B cell (primary cell): ENCODE results near the gene ABTB2.

Experiments used
- EZH2 ChIP-seq: IDR thresholded peaks from 2 replicates; pipeline ENCODE4 v1.6.1; 2012; ENCODE audit warnings: borderline replicate concordance, low read depth, mild to moderate bottlenecking, moderate library complexity, low read length; ENCODE audit not compliant: insufficient read depth, poor library complexity, severe bottlenecking
- TF ChIP-seq, protein P1 (sequence below): fragments of 200-600 bp; IDR thresholded peaks from one replicate; pipeline ENCODE4 v1.8.0; 2022; ENCODE audit warnings: antibody characterized with exemption, mild to moderate bottlenecking

DNA sequence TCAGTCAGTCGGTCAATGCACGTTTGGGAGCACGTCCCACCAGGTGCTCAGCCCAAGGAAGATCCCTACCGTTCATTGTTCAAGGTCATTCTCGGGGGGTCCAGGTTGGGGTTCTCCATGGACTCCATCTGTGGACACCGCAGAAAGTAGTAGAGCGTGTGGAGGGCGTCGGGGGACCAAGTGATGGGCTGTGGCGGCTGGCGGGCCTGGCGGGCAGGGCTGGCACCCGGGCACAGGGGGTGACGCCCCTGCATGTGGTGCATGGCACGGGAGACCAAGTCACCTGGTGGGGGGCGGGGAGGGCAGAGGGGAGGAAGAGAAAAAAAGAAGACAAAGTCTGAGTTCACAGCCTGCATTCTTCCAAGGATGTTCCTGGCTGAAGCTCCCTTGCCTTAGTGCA, 160.6 kb downstream of the ABTB2 start:
- TF ChIP-seq, protein P1, sequence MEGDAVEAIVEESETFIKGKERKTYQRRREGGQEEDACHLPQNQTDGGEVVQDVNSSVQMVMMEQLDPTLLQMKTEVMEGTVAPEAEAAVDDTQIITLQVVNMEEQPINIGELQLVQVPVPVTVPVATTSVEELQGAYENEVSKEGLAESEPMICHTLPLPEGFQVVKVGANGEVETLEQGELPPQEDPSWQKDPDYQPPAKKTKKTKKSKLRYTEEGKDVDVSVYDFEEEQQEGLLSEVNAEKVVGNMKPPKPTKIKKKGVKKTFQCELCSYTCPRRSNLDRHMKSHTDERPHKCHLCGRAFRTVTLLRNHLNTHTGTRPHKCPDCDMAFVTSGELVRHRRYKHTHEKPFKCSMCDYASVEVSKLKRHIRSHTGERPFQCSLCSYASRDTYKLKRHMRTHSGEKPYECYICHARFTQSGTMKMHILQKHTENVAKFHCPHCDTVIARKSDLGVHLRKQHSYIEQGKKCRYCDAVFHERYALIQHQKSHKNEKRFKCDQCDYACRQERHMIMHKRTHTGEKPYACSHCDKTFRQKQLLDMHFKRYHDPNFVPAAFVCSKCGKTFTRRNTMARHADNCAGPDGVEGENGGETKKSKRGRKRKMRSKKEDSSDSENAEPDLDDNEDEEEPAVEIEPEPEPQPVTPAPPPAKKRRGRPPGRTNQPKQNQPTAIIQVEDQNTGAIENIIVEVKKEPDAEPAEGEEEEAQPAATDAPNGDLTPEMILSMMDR, result no peak
- no peak for TF ChIP-seq EZH2
